HepG2 (cell line): ENCODE measurements around the gene VGF. TPM values are rescaled to one million over a fixed set of nuclear protein-coding genes. Genes with fewer than 3 reads are reported as not detected.

Experiments
- ATAC-seq: fragments of 200-7000 bp; cut with Tn5 transposase; 3 replicates; pipeline ENCODE4 v1.9.1; 2020; ENCODE audit warnings: mild to moderate bottlenecking, moderate library complexity
- BruUV-seq: library from RNA; stranded (reverse); fragments of 400-500 nt; replicated peaks from 2 replicates; lab custom pipeline; 2021; lab: Mats Ljungman, UMichigan
- CTCF ChIA-PET: fragments of 300-600 bp; formaldehyde crosslinking; extraction: SDS; loops from one replicate; lab custom pipeline; 2021; ENCODE audit warnings: low total read pairs, inconsistent platforms, low intra/inter-chr PET ratio; lab: Yijun Ruan, JAX
- POLR2A ChIA-PET: fragments of 350-600 bp; sonication (Branson Sonifier 250); formaldehyde crosslinking; loops from one replicate; lab custom pipeline; 2020; ENCODE audit warnings: antibody characterized with exemption, inconsistent platforms; lab: Yijun Ruan, JAX
- DNase-seq: peaks from one replicate; pipeline ENCODE4 v3.0.0-alpha.2; 2015; ENCODE audit warnings: low spot score
- FAIRE-seq: peaks from 3 replicates; lab custom pipeline; 2011; peaks lifted over from hg19 to GRCh38; lab: Jason Lieb, UNC
- H2AFZ ChIP-seq: one replicate; pipeline ENCODE4 v1.6.1; 2011; ENCODE audit warnings: low read length, inconsistent platforms
- H3K27ac ChIP-seq: fragments of 300-600 bp; 3 replicates; pipeline ENCODE4 v1.8.0; 2011; ENCODE audit warnings: mixed run types, mild to moderate bottlenecking, mixed read lengths, low read length, inconsistent platforms; ENCODE audit not compliant: insufficient read depth; ENCODE audit errors: extremely low read length
- H3K27me3 ChIP-seq, 2 experiments: fragments of 200-600 bp in 1 of 2; 2 replicates in 1 of 2; 3 replicates in 1 of 2; pipeline versions ENCODE4 v1.6.0 to v1.8.0; 2011; ENCODE audit warnings: low read length in 2 of 2, mild to moderate bottlenecking in 2 of 2, moderate library complexity in 2 of 2, inconsistent platforms in 1 of 2; ENCODE audit not compliant: insufficient read depth in 2 of 2, control insufficient read depth in 1 of 2
- H3K36me3 ChIP-seq, 2 experiments: fragments of 200-600 bp in 1 of 2; replicated peaks in 1 of 2; 2 replicates in 1 of 2; 3 replicates in 1 of 2; pipeline versions ENCODE4 v1.5.1 to v1.8.0; 2011; ENCODE audit warnings: low read length in 2 of 2, inconsistent platforms in 1 of 2; ENCODE audit not compliant: insufficient read depth in 2 of 2, control insufficient read depth in 1 of 2
- H3K4me1 ChIP-seq: 2 replicates; pipeline ENCODE4 v1.5.1; 2012; ENCODE audit warnings: low read length, inconsistent platforms; ENCODE audit not compliant: insufficient read depth
- H3K4me2 ChIP-seq: 2 replicates; pipeline ENCODE4 v1.6.0; 2011; ENCODE audit warnings: low read depth, low read length, inconsistent platforms
- H3K4me3 ChIP-seq, 3 experiments: fragments of 200-600 bp in 1 of 3; sonication (generic), shearing (Covaris generic) in 1 of 3; replicated peaks in 1 of 3; 2 replicates each; pipeline ENCODE4 v1.5.1; 2011 to 2016; ENCODE audit warnings: low read length in 3 of 3, inconsistent platforms in 2 of 3, low read depth in 2 of 3, mild to moderate bottlenecking in 2 of 3, control low read depth in 1 of 3, mixed read lengths in 1 of 3; ENCODE audit not compliant: insufficient read depth in 1 of 3
- H3K79me2 ChIP-seq: one replicate; pipeline ENCODE4 v1.6.1; 2011; ENCODE audit warnings: low read length, inconsistent platforms; ENCODE audit not compliant: insufficient read depth
- H3K9ac ChIP-seq: 2 replicates; pipeline ENCODE4 v1.6.0; 2011; ENCODE audit warnings: mild to moderate bottlenecking, low read depth, low read length, inconsistent platforms; ENCODE audit not compliant: insufficient read depth
- H3K9me3 ChIP-seq: 2 replicates; pipeline ENCODE4 v1.5.1; 2012; ENCODE audit warnings: mild to moderate bottlenecking, low read length
- H4K20me1 ChIP-seq: 2 replicates; pipeline ENCODE4 v1.6.0; 2011; ENCODE audit warnings: inconsistent platforms, mild to moderate bottlenecking, low read length, moderate library complexity; ENCODE audit not compliant: insufficient read depth
- AGO2 ChIP-seq: fragments of 200-400 bp; formaldehyde crosslinking; optimal IDR thresholded peaks from 2 replicates; pipeline ENCODE3; 2017; ENCODE audit warnings: mild to moderate bottlenecking, low read depth, low read length, moderate library complexity
- MAX ChIP-seq: IDR thresholded peaks from 2 replicates; pipeline ENCODE4 v1.6.1; 2012; ENCODE audit warnings: inconsistent platforms
- PCBP1 ChIP-seq: fragments of 200-400 bp; formaldehyde crosslinking; IDR thresholded peaks from 2 replicates; pipeline ENCODE4 v1.6.1; 2017; ENCODE audit warnings: mild to moderate bottlenecking, low read depth, low read length, borderline replicate concordance
- POLR2A ChIP-seq, 2 experiments: IDR thresholded peaks; 2 replicates each; pipeline ENCODE4 v1.6.1; 2011; ENCODE audit warnings: low read depth in 2 of 2, low read length in 2 of 2, mild to moderate bottlenecking in 1 of 2, moderate library complexity in 1 of 2; ENCODE audit not compliant: insufficient read depth in 1 of 2
- PRMT3 ChIP-seq: sonication (generic); formaldehyde crosslinking; IDR thresholded peaks from 2 replicates; pipeline ENCODE4 v1.8.1; 2022; ENCODE audit warnings: low read depth, mild to moderate bottlenecking, moderate library complexity, missing genetic modification reagents, borderline replicate concordance
- RBFOX2 ChIP-seq: fragments of 200-400 bp; formaldehyde crosslinking; IDR thresholded peaks from 2 replicates; pipeline ENCODE4 v1.6.1; 2017; ENCODE audit warnings: low read depth, mild to moderate bottlenecking, low read length
- ZNF414 ChIP-seq: sonication (generic); formaldehyde crosslinking; IDR thresholded peaks from 2 replicates; pipeline ENCODE4 v1.5.0; 2020; ENCODE audit warnings: missing genetic modification reagents
- ZNF558 ChIP-seq: sonication (generic); formaldehyde crosslinking; IDR thresholded peaks from 2 replicates; pipeline ENCODE4 v1.9.0; 2022; ENCODE audit warnings: mild to moderate bottlenecking, missing genetic modification reagents, borderline replicate concordance
- ZZZ3 ChIP-seq: sonication (generic); formaldehyde crosslinking; IDR thresholded peaks from 2 replicates; pipeline ENCODE4 v1.4.0; 2020; ENCODE audit warnings: missing genetic modification reagents, mild to moderate bottlenecking, borderline replicate concordance
- WGBS: methylation state at CpG from one replicate; pipeline ENCODE4 v1.1.6; 2017; ENCODE audit warnings: low lambda C conversion rate; 5-methylcytosine and 5-hydroxymethylcytosine counted together
- in situ Hi-C: cut with HindIII; loops from 2 replicates; pipeline ENCODE4 v1.10.0; 2017; ENCODE audit warnings: low pct_unique_long_range_greater_than_20kb; ENCODE audit not compliant: extremely low pct_ligation_motif_present
- intact Hi-C: fragments of 100-400 bp; cut with micrococcal nuclease; formaldehyde crosslinking; loops from one replicate; pipeline ENCODE4 v1.10.0; 2022; ENCODE audit not compliant: unreplicated experiment
- polyA plus RNA-seq, 8 experiments: library from polyadenylated mRNA; depleted of rRNA in 3 of 8; stranded (reverse) in 7 of 8; unstranded in 1 of 8; fragments of >200 nt; fragmentation: Illumina TruSeq in 4 of 8; extraction: Trizol in 4 of 8; gene quantifications; 2 replicates each; pipeline versions ENCODE4 v1.2.1 to v1.2.3, GENCODE V29; 2011 to 2016; ENCODE audit warnings: low read depth in 4 of 8, missing spikeins in 1 of 8, mixed read lengths in 1 of 8; ENCODE audit not compliant: insufficient read depth in 1 of 8
- total RNA-seq, 5 experiments: library from RNA; depleted of rRNA; stranded (reverse); fragments of >200 nt; fragmentation: Illumina TruSeq; extraction: Trizol; gene quantifications; 2 replicates each; pipeline ENCODE4 v1.2.3, GENCODE V29; 2016; ENCODE audit warnings: low read depth in 1 of 5

Gene VGF
- total and polyA plus RNA-seq, 2 of the 13 experiments (the other 11 are each of a cell fraction or from before 2014, with no cell fraction given), result 0.12 to 0.46 TPM

GRCh38 chr7:101195884-101196283, 30.5 kb upstream of the VGF start:
- H3K9ac ChIP-seq, result no peak overlapping the region
- peaks cover 12% of the 10 kb centered on the region for H3K79me2 ChIP-seq
- H3K27me3 ChIP-seq, result no peaks in the 10 kb centered on the region; a peak in 1 of 5 replicates
- BruUV-seq, result no TSS peak
- H3K4me2 ChIP-seq, result no peak overlapping the region
- H3K9me3 ChIP-seq, result no peaks in the 10 kb centered on the region
- H3K27ac ChIP-seq, result no peak overlapping the region
- CTCF ChIA-PET, result no interaction called here
- no peak overlapping the region for H3K4me3 ChIP-seq
- peaks cover 3% of the 10 kb centered on the region; the same call in 1 of the 2 replicates for H4K20me1 ChIP-seq
- FAIRE-seq (no peak), ATAC-seq (no peak), DNase-seq (no peak)
- peaks cover 0 to 2% of the 10 kb centered on the region in 2 experiments; a peak in 1 of 5 replicates for H3K36me3 ChIP-seq
- WGBS, result 99% methylated on average over 11 of the region's 17 CpGs
- TF ChIP-seq POLR2A (IDR thresholded peaks at IDR 0.05; ENCODE audit: insufficient read depth in 1 of 2, low read depth in 2 of 2, low read length in 2 of 2) (peak in 1 of 2 experiments; percentile 41; a peak in 1 of 4 replicates), PRMT3 (CRISPR knock-in tag) (no peak), PCBP1 (no peak), MAX (no peak), AGO2 (peak; percentile 55), ZNF414 (CRISPR knock-in tag) (no peak), ZZZ3 (CRISPR knock-in tag) (no peak), ZNF558 (CRISPR knock-in tag) (no peak), RBFOX2 (peak; percentile 61)
- peaks cover 51% of the 10 kb centered on the region for H3K4me1 ChIP-seq
- POLR2A ChIA-PET, result interaction anchor here (1.8 to 3.3 kb wide), 2 partner anchors 13 to 22 kb away, joined by 6 to 19 read pairs; partner anchors contain the start of genes PLOD3 and ZNHIT1
- intact Hi-C loops (no loop called here), in situ Hi-C loops (no loop called here)
- no peak overlapping the region for H2AFZ ChIP-seq
